PC-9 (cell line): ENCODE measurements around the gene CABP7.

Experiments used
- EZH2 ChIP-seq: fragments of 200-600 bp; sonication (generic); IDR thresholded peaks from 2 replicates; pipeline ENCODE4 v1.8.0; 2017; ENCODE audit warnings: antibody characterized with exemption, low read depth
- TF ChIP-seq, protein P1 (sequence below): fragments of 200-600 bp; sonication (generic); conservative IDR thresholded peaks from 2 replicates; pipeline ENCODE4 v1.6.1; 2017; ENCODE audit warnings: mixed run types, antibody characterized with exemption, mild to moderate bottlenecking, moderate library complexity

DNA sequence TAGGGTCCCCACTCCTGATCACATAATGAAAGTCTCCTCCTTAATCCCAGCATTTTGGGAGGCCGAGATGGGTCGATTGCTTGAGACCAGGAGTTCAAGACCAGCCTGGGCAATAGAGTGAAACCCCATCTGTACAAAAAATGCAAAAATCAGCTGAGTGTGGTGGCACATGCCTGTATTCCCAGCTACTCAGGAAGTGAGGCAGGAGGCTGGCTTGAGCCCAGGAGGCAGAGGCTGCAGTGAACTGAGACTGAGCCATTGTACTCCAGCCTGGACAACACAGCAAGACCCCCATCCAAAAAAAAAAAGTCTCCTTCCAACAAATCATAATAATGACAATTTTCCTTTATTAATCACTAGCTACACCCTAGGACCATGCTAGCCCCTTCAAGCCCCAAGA, 31.9 kb downstream of the CABP7 start:
- TF ChIP-seq EZH2, result no peak
- TF ChIP-seq, protein P1, sequence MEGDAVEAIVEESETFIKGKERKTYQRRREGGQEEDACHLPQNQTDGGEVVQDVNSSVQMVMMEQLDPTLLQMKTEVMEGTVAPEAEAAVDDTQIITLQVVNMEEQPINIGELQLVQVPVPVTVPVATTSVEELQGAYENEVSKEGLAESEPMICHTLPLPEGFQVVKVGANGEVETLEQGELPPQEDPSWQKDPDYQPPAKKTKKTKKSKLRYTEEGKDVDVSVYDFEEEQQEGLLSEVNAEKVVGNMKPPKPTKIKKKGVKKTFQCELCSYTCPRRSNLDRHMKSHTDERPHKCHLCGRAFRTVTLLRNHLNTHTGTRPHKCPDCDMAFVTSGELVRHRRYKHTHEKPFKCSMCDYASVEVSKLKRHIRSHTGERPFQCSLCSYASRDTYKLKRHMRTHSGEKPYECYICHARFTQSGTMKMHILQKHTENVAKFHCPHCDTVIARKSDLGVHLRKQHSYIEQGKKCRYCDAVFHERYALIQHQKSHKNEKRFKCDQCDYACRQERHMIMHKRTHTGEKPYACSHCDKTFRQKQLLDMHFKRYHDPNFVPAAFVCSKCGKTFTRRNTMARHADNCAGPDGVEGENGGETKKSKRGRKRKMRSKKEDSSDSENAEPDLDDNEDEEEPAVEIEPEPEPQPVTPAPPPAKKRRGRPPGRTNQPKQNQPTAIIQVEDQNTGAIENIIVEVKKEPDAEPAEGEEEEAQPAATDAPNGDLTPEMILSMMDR, result no peak
